ENCODE results near the gene SRP68.

GRCh38 chr17:76013377-76013932 is 58.9 kb downstream of the SRP68 start:
- no peak for TF ChIP-seq CTCF (IDR thresholded peaks at IDR 0.05)
- no peak for TF ChIP-seq POLR2A (IDR thresholded peaks at IDR 0.05)
